Measurements from ENCODE around the gene AKAP9. TPM values are rescaled to one million over a fixed set of nuclear protein-coding genes. Genes with fewer than 3 reads are reported as not detected.
A peak's percentile ranks its signal among the peaks of the same experiment; 100 is the strongest.

The AKAP9 gene
- total and polyA plus RNA-seq, 9 of the 15 experiments (the other 6 are each of a cell fraction or from before 2014, with no cell fraction given), result 25.5 to 80.9 (median 46.3) TPM

DNA sequence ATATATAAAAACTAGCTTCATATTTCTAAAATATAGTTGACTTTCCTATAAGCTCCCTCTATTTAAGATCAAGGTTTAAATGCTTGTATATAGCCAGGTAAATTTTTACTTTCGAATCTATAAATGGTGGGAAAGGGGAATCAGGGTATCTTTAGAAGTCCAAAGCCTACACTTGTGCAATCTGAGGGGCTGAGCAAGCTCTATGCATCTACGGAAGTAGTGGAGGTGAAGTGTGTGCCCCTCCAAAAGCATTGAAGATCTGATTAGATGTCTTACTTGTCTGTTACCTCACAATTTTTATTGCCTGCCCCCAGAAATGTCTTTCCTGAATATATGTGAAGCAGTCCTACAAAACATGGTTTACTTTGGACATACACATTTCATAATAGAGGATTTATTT is 1.6 kb downstream of the AKAP9 start:
- TF ChIP-seq CEBPG (CRISPR knock-in tag; IDR thresholded peaks at IDR 0.05) (no peak), CEBPG (tag; conservative IDR thresholded peaks at IDR 0.05 in 1 of 2, IDR thresholded peaks at IDR 0.05 in 1 of 2) (peak; percentile 23 to 31; a peak in 1 of 4 replicates), CEBPB (tag; IDR thresholded peaks at IDR 0.05) (peak; percentile 76), RBFOX2 (IDR thresholded peaks at IDR 0.05; ENCODE audit: low read depth, low read length) (peak; percentile 38; the same call in 1 of the 2 replicates)
- TF ChIP-seq, protein P1, sequence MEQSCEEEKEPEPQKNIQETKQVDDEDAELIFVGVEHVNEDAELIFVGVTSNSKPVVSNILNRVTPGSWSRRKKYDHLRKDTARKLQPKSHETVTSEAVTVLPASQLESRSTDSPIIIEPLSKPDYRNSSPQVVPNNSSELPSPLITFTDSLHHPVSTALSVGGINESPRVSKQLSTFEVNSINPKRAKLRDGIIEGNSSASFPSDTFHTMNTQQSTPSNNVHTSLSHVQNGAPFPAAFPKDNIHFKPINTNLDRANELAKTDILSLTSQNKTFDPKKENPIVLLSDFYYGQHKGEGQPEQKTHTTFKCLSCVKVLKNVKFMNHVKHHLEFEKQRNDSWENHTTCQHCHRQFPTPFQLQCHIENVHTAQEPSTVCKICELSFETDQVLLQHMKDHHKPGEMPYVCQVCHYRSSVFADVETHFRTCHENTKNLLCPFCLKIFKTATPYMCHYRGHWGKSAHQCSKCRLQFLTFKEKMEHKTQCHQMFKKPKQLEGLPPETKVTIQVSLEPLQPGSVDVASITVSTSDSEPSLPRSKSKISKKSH (CRISPR knock-in tag; IDR thresholded peaks at IDR 0.05), result no peak
- peak overlapping the region; percentile 87 for H3K4me3 ChIP-seq
- no peak for FAIRE-seq
- H3K9ac ChIP-seq (ENCODE audit: insufficient read depth in 1 of 2, low read depth in 2 of 2, low read length in 2 of 2), result peak overlapping the region in 1 of 2 experiments; percentile 91; a peak in 1 of 4 replicates
- DNase-seq (ENCODE audit: extremely low read depth in 1 of 4, low spot score in 3 of 4), result peak in 1 of 4 experiments; percentile 40
- peak overlapping the region; percentile 95; the same call in 2 of the 3 replicates for H3K27ac ChIP-seq (ENCODE audit: extremely low read depth, low read depth, low read length)
- peaks cover 5 to 11% of the 10 kb centered on the region in 2 experiments; a peak in 2 of 5 replicates for H3K4me1 ChIP-seq (replicated peaks in 1 of 2; ENCODE audit: control insufficient read depth in 2 of 2, insufficient read depth in 2 of 2, low read length in 2 of 2)
- ATAC-seq, result no peak
- in situ Hi-C loops (cut with MboI), result no loop called here
- intact Hi-C loops (cut with micrococcal nuclease), result loop anchor here (5.0 to 10.0 kb wide), 2 partner anchors 60 to 472 kb away; partner anchors contain the start of gene MTERF1
- H3K9me1 ChIP-seq (ENCODE audit: control insufficient read depth, insufficient read depth, low read length), result no peaks in the 10 kb centered on the region
- POLR2A ChIA-PET, result interaction anchor here (0.6 to 5.4 kb wide), 3 partner anchors 8 to 192 kb away, joined by 3 to 37 read pairs (median 3); partner anchors contain the start of gene CYP51A1
- H4K20me1 ChIP-seq (replicated peaks; ENCODE audit: control insufficient read depth, insufficient read depth, low read length), result no peaks in the 10 kb centered on the region
- H2AFZ ChIP-seq (ENCODE audit: low read depth, low read length), result no peak overlapping the region
- no peaks in the 10 kb centered on the region for H3K9me3 ChIP-seq (replicated peaks; ENCODE audit: control insufficient read depth, insufficient read depth, low read depth, low read length)
- 4% methylated on average over 2 of the region's 2 CpGs for WGBS (ENCODE audit: insufficient coverage, low coverage, missing lambda C conversion rate)
- BruUV-seq (replicated peaks), result no TSS peak
- CTCF ChIA-PET (ENCODE audit: low intra/inter-chr PET ratio), result interaction anchor here (1.1 kb wide), 1 partner anchor 11 kb away, joined by 3 read pairs; no protein-coding TSS in a partner anchor
- peak overlapping the region; percentile 86 for H3K4me2 ChIP-seq (ENCODE audit: insufficient read depth, low read length)
- H3K27me3 ChIP-seq (ENCODE audit: control insufficient read depth in 2 of 2, insufficient read depth in 2 of 2, low read length in 2 of 2), result no peaks in the 10 kb centered on the region
- H3K79me2 ChIP-seq (ENCODE audit: control insufficient read depth, insufficient read depth, low read length), result peaks cover 69% of the 10 kb centered on the region
- peaks cover 4% of the 10 kb centered on the region; the same call in 1 of the 3 replicates for H3K36me3 ChIP-seq (ENCODE audit: control insufficient read depth, insufficient read depth, low read length)
